Endothelial cell of umbilical vein (primary cell): ENCODE measurements around the gene SPATA3. TPM values are rescaled to one million over a fixed set of nuclear protein-coding genes. Genes with fewer than 3 reads are reported as not detected.
"Not testable (repeated sequence)": the region's sequence is repeated elsewhere in the genome, so short reads cannot be mapped to it uniquely, and the experiment has no call there.

Source experiments
- BruUV-seq: library from RNA; stranded (reverse); fragments of 400-500 nt; replicated peaks from 2 replicates; lab custom pipeline; 2021; lab: Mats Ljungman, UMichigan
- CTCF ChIA-PET: fragments of 300-600, 350-600 bp; sonication (Branson Sonifier 250); formaldehyde crosslinking; loops from one replicate; lab custom pipeline; 2021; ENCODE audit warnings: antibody characterized with exemption, inconsistent platforms; lab: Charles Lee
- POLR2A ChIA-PET: fragments of 300-600, 350-600 bp; sonication (Branson Sonifier 250); formaldehyde crosslinking; loops from one replicate; lab custom pipeline; 2021; ENCODE audit warnings: antibody characterized with exemption, inconsistent platforms; lab: Charles Lee
- DNase-seq: peaks from one replicate; pipeline ENCODE4 v3.0.0-alpha.2; 2011; ENCODE audit warnings: low read depth, low spot score
- FAIRE-seq: peaks from 2 replicates; lab custom pipeline; 2011; peaks lifted over from hg19 to GRCh38; lab: Jason Lieb, UNC
- H2AFZ ChIP-seq: 2 replicates; pipeline ENCODE4 v1.6.0; 2012; ENCODE audit warnings: low read depth, low read length, control low read depth, inconsistent platforms
- H3K27ac ChIP-seq: 2 replicates; pipeline ENCODE4 v1.5.1; 2011; ENCODE audit warnings: low read depth, mild to moderate bottlenecking, control low read depth, low read length, moderate library complexity; ENCODE audit not compliant: insufficient read depth
- H3K27me3 ChIP-seq, 2 experiments: 2 replicates each; pipeline versions ENCODE4 v1.6.0 to v1.6.1; 2011; ENCODE audit warnings: low read length in 2 of 2, mixed read lengths in 1 of 2; ENCODE audit not compliant: control insufficient read depth in 2 of 2, insufficient read depth in 2 of 2
- H3K36me3 ChIP-seq, 2 experiments: 2 replicates in 1 of 2; 3 replicates in 1 of 2; pipeline ENCODE4 v1.5.1; 2011; ENCODE audit warnings: low read length in 2 of 2, mild to moderate bottlenecking in 1 of 2, moderate library complexity in 1 of 2; ENCODE audit not compliant: control insufficient read depth in 2 of 2, insufficient read depth in 2 of 2; ENCODE audit errors: extremely low read depth in 1 of 2
- H3K4me1 ChIP-seq: 3 replicates; pipeline ENCODE4 v1.5.1; 2011; ENCODE audit warnings: mild to moderate bottlenecking, low read length; ENCODE audit not compliant: control insufficient read depth, insufficient read depth; ENCODE audit errors: extremely low read depth
- H3K4me2 ChIP-seq: 2 replicates; pipeline ENCODE4 v1.6.1; 2011; ENCODE audit warnings: low read length, control low read depth, mixed read lengths; ENCODE audit not compliant: insufficient read depth
- H3K4me3 ChIP-seq, 3 experiments: fragments of 200-600 bp in 1 of 3; sonication (generic), shearing (Covaris generic) in 1 of 3; replicated peaks in 1 of 3; 2 replicates each; pipeline ENCODE4 v1.5.1; 2011 to 2016; ENCODE audit warnings: control low read depth in 3 of 3, low read length in 3 of 3, mild to moderate bottlenecking in 2 of 3, inconsistent platforms in 1 of 3, low read depth in 1 of 3, moderate library complexity in 1 of 3; ENCODE audit not compliant: insufficient read depth in 1 of 3
- H3K79me2 ChIP-seq: 2 replicates; pipeline ENCODE4 v1.6.0; 2012; ENCODE audit warnings: low read length, inconsistent platforms; ENCODE audit not compliant: control insufficient read depth, insufficient read depth
- H3K9ac ChIP-seq: replicated peaks from 2 replicates; pipeline ENCODE3; 2011; ENCODE audit warnings: low read length, control low read depth; ENCODE audit not compliant: insufficient read depth; ENCODE audit errors: extremely low read depth
- H3K9me1 ChIP-seq: replicated peaks from 3 replicates; pipeline ENCODE4 v1.6.0; 2011; ENCODE audit warnings: mild to moderate bottlenecking, low read length; ENCODE audit not compliant: control insufficient read depth, insufficient read depth; ENCODE audit errors: extremely low read depth
- H3K9me3 ChIP-seq: replicated peaks from 2 replicates; pipeline ENCODE4 v1.5.1; 2012; ENCODE audit warnings: low read length, inconsistent platforms; ENCODE audit not compliant: control insufficient read depth, insufficient read depth
- H4K20me1 ChIP-seq: replicated peaks from 2 replicates; pipeline ENCODE3; 2011; ENCODE audit warnings: mild to moderate bottlenecking, low read length; ENCODE audit not compliant: control insufficient read depth, insufficient read depth; ENCODE audit errors: extremely low read depth
- CTCF ChIP-seq, 2 donors: IDR thresholded peaks; 1 replicate in 1 of 2; 2 replicates in 1 of 2; pipeline ENCODE4 v1.5.1; 2011; ENCODE audit warnings: low read length in 2 of 2, mild to moderate bottlenecking in 2 of 2, moderate library complexity in 2 of 2, control low read depth in 1 of 2, inconsistent platforms in 1 of 2, low read depth in 1 of 2; ENCODE audit not compliant: insufficient read depth in 1 of 2; ENCODE audit errors: extremely low read depth in 1 of 2
- EZH2 ChIP-seq: IDR thresholded peaks from 2 replicates; pipeline ENCODE4 v1.6.1; 2012; ENCODE audit warnings: borderline replicate concordance, low read depth, mild to moderate bottlenecking, moderate library complexity, low read length, inconsistent platforms; ENCODE audit not compliant: severe bottlenecking
- FOS ChIP-seq: IDR thresholded peaks from 2 replicates; pipeline ENCODE4 v1.6.1; 2011; ENCODE audit warnings: mild to moderate bottlenecking, low read length, moderate library complexity, borderline replicate concordance; ENCODE audit not compliant: insufficient read depth
- GATA2 ChIP-seq: IDR thresholded peaks from 2 replicates; pipeline ENCODE4 v1.7.0; 2011; ENCODE audit warnings: low read depth, mild to moderate bottlenecking, moderate library complexity, mixed read lengths, low read length; ENCODE audit not compliant: insufficient read length, insufficient read depth
- JUN ChIP-seq: IDR thresholded peaks from 2 replicates; pipeline ENCODE4 v1.6.1; 2011; ENCODE audit warnings: borderline replicate concordance, low read depth; ENCODE audit not compliant: insufficient read length, insufficient read depth
- MAX ChIP-seq: IDR thresholded peaks from 2 replicates; pipeline ENCODE4 v1.6.1; 2011; ENCODE audit not compliant: insufficient read depth, insufficient read length
- MYC ChIP-seq: IDR thresholded peaks from one replicate; pipeline ENCODE4 v1.6.1; 2011; ENCODE audit warnings: mild to moderate bottlenecking, low read depth, low read length
- POLR2A ChIP-seq: IDR thresholded peaks from 2 replicates; pipeline ENCODE4 v1.6.1; 2012; ENCODE audit warnings: low read depth, mild to moderate bottlenecking, control low read depth, low read length
- POLR2AphosphoS5 ChIP-seq: IDR thresholded peaks from 2 replicates; pipeline ENCODE4 v1.6.1; 2012; ENCODE audit warnings: low read depth, mild to moderate bottlenecking, control low read depth, low read length, moderate library complexity; ENCODE audit not compliant: insufficient read depth
- dilution Hi-C: fragments of 300-500 bp; cut with MboI; formaldehyde crosslinking; loops from one replicate; pipeline ENCODE4 v1.15.0; 2019; ENCODE audit warnings: low sequenced_read_pairs; ENCODE audit not compliant: extremely low pct_ligation_motif_present
- intact Hi-C: fragments of 100-400 bp; cut with micrococcal nuclease; formaldehyde crosslinking; loops from one replicate; pipeline ENCODE4 v1.10.0; 2022
- polyA plus RNA-seq, 4 experiments: library from polyadenylated mRNA; depleted of rRNA in 3 of 4; stranded (reverse) in 3 of 4; unstranded in 1 of 4; fragments of >200 nt; gene quantifications; 2 replicates each; pipeline versions ENCODE4 v1.2.1 to v1.2.3, GENCODE V29; 2011 to 2012; ENCODE audit warnings: missing spikeins in 1 of 4
- total RNA-seq: library from RNA; stranded (reverse); gene quantifications from 2 replicates; pipeline ENCODE4 v1.2.3, GENCODE V29; 2021

SPATA3 gene
- total and polyA plus RNA-seq, 2 donors (not counting 3 experiments of a cell fraction or from before 2014, with no cell fraction given): not detected

- intact Hi-C loops: no loop called here
- ChIA-PET POLR2A (no interaction called here), CTCF (interaction anchor here (1.0 kb wide), 1 partner anchor 21 kb away, joined by 3 read pairs; no protein-coding TSS in a partner anchor)
- H2AFZ ChIP-seq: no peak overlapping the region
- no peaks in the 10 kb centered on the region for H3K9me1 ChIP-seq
- no peak for DNase-seq
- H4K20me1 ChIP-seq: no peaks in the 10 kb centered on the region
- no peaks in the 10 kb centered on the region for H3K9me3 ChIP-seq
- no peak overlapping the region for H3K9ac ChIP-seq
- BruUV-seq: no TSS peak
- dilution Hi-C loops: no loop called here
- H3K4me1 ChIP-seq: no peaks in the 10 kb centered on the region
- TF ChIP-seq JUN (no peak), FOS (no peak), POLR2AphosphoS5 (no peak), CTCF (IDR thresholded peaks at IDR 0.05; ENCODE audit: extremely low read depth in 1 of 2, insufficient read depth in 1 of 2, low read depth in 1 of 2, low read length in 2 of 2) (no peak), MYC (no peak), EZH2 (no peak), MAX (no peak), POLR2A (no peak), GATA2 (no peak)
- H3K4me3 ChIP-seq: no peak overlapping the region
- peaks cover 1 to 4% of the 10 kb centered on the region in 2 experiments for H3K27me3 ChIP-seq
- no peak for FAIRE-seq
- no peaks in the 10 kb centered on the region for H3K79me2 ChIP-seq
- no peak overlapping the region for H3K27ac ChIP-seq
- no peaks in the 10 kb centered on the region for H3K36me3 ChIP-seq
- no peak overlapping the region for H3K4me2 ChIP-seq
Measured at GRCh38 chr2:230967113-230967512, 28.8 kb upstream of the SPATA3 start.

- H3K9ac ChIP-seq, H3K9me3 ChIP-seq, H4K20me1 ChIP-seq, intact Hi-C loops, H3K27ac ChIP-seq, FAIRE-seq, dilution Hi-C loops, H3K27me3 ChIP-seq, BruUV-seq, H3K79me2 ChIP-seq, POLR2A ChIA-PET, H3K9me1 ChIP-seq, H3K4me2 ChIP-seq, H3K4me3 ChIP-seq, H3K4me1 ChIP-seq, DNase-seq, H3K36me3 ChIP-seq, H2AFZ ChIP-seq: not testable (repeated sequence)
- CTCF ChIA-PET: interaction anchor here (0.6 kb wide), 1 partner anchor 120 kb away, joined by 3 read pairs; no protein-coding TSS in a partner anchor
Measured at GRCh38 chr2:230968314-230968713, 27.6 kb upstream of the SPATA3 start.
